Measurements from ENCODE around the gene GTF3C2. TPM values are rescaled to one million over a fixed set of nuclear protein-coding genes. Genes with fewer than 3 reads are reported as not detected.
A peak's percentile ranks its signal among the peaks of the same experiment; 100 is the strongest.

The GTF3C2 gene
- total and polyA plus RNA-seq, 9 of the 15 experiments (the other 6 are each of a cell fraction or from before 2014, with no cell fraction given) = 35.5 to 96.8 (median 53.0) TPM

DNA sequence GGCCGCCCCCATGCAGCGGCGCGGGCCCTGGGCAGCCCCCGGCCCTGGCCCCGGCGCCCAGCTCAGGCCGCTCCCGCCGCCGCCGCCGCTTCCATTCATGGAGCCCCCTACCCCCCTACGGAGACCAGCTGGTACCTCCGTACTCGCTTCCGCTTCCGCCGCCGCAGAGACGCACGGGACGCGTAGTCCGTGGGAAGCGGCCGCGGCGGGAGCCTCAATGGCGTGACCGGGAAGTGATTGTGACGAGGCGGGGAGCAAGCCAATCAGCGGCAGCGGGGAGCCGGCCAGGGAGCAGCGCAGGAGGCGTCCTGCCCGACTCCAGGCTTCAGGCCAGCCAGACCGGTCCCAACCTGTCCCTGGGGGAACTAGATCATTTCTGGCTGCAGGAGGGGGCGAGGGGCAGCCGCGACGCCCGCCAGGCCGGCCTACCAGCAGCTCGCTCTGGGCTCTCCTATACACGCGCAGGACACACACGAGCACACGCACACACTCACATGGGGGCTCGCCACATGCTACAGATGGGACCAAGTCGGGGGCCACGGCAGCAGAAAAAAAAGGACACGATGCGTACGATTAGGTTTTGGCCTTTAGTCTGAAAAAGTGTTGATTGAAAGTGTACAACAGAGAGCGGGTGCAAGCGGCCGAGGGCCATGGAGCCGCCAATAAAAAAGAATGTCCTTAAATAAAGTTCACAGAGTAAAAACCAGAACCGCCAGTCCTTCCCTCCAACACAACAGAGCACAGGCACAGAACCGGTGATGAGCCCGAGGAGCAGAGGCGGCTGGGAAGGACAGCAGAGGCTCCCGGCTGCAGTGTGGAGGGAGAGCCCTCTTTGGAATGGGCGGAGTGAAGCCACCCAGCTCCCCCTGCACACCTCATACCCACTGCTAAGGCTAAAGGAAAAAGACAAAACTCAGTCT lies 24.3 kb upstream of the GTF3C2 start, which contains the start of gene ZNF513 (continued):
- no peak; the same call in 1 of the 2 replicates for TF ChIP-seq CBX1 (IDR thresholded peaks at IDR 0.05; ENCODE audit: low read depth)
- no peak for TF ChIP-seq SLC30A9 (CRISPR knock-in tag; IDR thresholded peaks at IDR 0.05)
- TF ChIP-seq, protein P1, sequence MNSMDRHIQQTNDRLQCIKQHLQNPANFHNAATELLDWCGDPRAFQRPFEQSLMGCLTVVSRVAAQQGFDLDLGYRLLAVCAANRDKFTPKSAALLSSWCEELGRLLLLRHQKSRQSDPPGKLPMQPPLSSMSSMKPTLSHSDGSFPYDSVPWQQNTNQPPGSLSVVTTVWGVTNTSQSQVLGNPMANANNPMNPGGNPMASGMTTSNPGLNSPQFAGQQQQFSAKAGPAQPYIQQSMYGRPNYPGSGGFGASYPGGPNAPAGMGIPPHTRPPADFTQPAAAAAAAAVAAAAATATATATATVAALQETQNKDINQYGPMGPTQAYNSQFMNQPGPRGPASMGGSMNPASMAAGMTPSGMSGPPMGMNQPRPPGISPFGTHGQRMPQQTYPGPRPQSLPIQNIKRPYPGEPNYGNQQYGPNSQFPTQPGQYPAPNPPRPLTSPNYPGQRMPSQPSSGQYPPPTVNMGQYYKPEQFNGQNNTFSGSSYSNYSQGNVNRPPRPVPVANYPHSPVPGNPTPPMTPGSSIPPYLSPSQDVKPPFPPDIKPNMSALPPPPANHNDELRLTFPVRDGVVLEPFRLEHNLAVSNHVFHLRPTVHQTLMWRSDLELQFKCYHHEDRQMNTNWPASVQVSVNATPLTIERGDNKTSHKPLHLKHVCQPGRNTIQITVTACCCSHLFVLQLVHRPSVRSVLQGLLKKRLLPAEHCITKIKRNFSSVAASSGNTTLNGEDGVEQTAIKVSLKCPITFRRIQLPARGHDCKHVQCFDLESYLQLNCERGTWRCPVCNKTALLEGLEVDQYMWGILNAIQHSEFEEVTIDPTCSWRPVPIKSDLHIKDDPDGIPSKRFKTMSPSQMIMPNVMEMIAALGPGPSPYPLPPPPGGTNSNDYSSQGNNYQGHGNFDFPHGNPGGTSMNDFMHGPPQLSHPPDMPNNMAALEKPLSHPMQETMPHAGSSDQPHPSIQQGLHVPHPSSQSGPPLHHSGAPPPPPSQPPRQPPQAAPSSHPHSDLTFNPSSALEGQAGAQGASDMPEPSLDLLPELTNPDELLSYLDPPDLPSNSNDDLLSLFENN (IDR thresholded peaks at IDR 0.05; ENCODE audit: low read depth in 2 of 2, low read length in 2 of 2) = 0 out of 4 replicates have a peak, but pooled peaks of 1 of the 2 experiments have one; percentile 17
- TF ChIP-seq RBBP5 (IDR thresholded peaks at IDR 0.05; ENCODE audit: borderline replicate concordance, insufficient read depth, low read length, poor library complexity, severe bottlenecking) = peak; percentile 51
- no peak for TF ChIP-seq PTTG1 (tag; IDR thresholded peaks at IDR 0.05; ENCODE audit: low read depth)
- 0 out of 2 replicates have a peak, but pooled peaks have one; percentile 70 for TF ChIP-seq LARP7 (IDR thresholded peaks at IDR 0.05)
- TF ChIP-seq ZKSCAN8 (CRISPR knock-in tag; IDR thresholded peaks at IDR 0.05) = no peak
- peak; percentile 94 for TF ChIP-seq CXXC5 (CRISPR knock-in tag; IDR thresholded peaks at IDR 0.05)
- TF ChIP-seq ZSCAN32 (CRISPR knock-in tag; IDR thresholded peaks at IDR 0.05) = no peak
- TF ChIP-seq CBFB (CRISPR knock-in tag; IDR thresholded peaks at IDR 0.05) = no peak
- no peak for TF ChIP-seq ZEB2 (IDR thresholded peaks at IDR 0.05)
- no peak for TF ChIP-seq GTF2F1 (IDR thresholded peaks at IDR 0.05; ENCODE audit: low read depth, low read length)
- TF ChIP-seq FUS (optimal IDR thresholded peaks at IDR 0.05; ENCODE audit: low read depth, low read length) = peak; percentile 37
- peak; percentile 78 for TF ChIP-seq SIN3B (IDR thresholded peaks at IDR 0.05; ENCODE audit: low read depth)
- no peak for TF ChIP-seq ZNF224 (CRISPR knock-in tag; IDR thresholded peaks at IDR 0.05)
- TF ChIP-seq, protein P2, sequence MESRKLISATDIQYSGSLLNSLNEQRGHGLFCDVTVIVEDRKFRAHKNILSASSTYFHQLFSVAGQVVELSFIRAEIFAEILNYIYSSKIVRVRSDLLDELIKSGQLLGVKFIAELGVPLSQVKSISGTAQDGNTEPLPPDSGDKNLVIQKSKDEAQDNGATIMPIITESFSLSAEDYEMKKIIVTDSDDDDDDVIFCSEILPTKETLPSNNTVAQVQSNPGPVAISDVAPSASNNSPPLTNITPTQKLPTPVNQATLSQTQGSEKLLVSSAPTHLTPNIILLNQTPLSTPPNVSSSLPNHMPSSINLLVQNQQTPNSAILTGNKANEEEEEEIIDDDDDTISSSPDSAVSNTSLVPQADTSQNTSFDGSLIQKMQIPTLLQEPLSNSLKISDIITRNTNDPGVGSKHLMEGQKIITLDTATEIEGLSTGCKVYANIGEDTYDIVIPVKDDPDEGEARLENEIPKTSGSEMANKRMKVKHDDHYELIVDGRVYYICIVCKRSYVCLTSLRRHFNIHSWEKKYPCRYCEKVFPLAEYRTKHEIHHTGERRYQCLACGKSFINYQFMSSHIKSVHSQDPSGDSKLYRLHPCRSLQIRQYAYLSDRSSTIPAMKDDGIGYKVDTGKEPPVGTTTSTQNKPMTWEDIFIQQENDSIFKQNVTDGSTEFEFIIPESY (CRISPR knock-in tag; IDR thresholded peaks at IDR 0.05) = peak; percentile 97
- TF ChIP-seq NEUROD1 (IDR thresholded peaks at IDR 0.05; ENCODE audit: borderline replicate concordance, low read depth, low read length, partially characterized antibody) = peak; percentile 17
- peak; percentile 41; the same call in 1 of the 2 replicates for TF ChIP-seq HDAC2 (IDR thresholded peaks at IDR 0.05)
- no peak for TF ChIP-seq CBX8 (IDR thresholded peaks at IDR 0.05; ENCODE audit: borderline replicate concordance, extremely low read depth, low read depth, low read length, poor library complexity, severe bottlenecking)
- no peak for TF ChIP-seq LEF1 (IDR thresholded peaks at IDR 0.05)
